IMR-90 (cell line): ENCODE data around the gene IFITM10. TPM values are rescaled to one million over a fixed set of nuclear protein-coding genes. Genes with fewer than 3 reads are reported as not detected.
"Not testable (repeated sequence)": the region's sequence is repeated elsewhere in the genome, so short reads cannot be mapped to it uniquely, and the experiment has no call there.

Experiments used
- ATAC-seq: fragments of 200-7000 bp; cut with Tn5 transposase; 2 replicates; pipeline ENCODE4 v1.9.1; 2020; ENCODE audit warnings: low read depth, mild to moderate bottlenecking, moderate library complexity
- BruUV-seq: library from RNA; stranded (reverse); fragments of 400-500 nt; replicated peaks from 2 replicates; lab custom pipeline; 2021; lab: Mats Ljungman, UMichigan
- CTCF ChIA-PET: fragments of 300-600 bp; formaldehyde crosslinking; extraction: SDS; loops from one replicate; lab custom pipeline; 2021; ENCODE audit warnings: antibody characterized with exemption; lab: Yijun Ruan, JAX
- POLR2A ChIA-PET: fragments of 300-600 bp; sonication (Branson Sonifier 250); formaldehyde crosslinking; loops from one replicate; lab custom pipeline; 2022; ENCODE audit warnings: antibody characterized with exemption; ENCODE audit not compliant: unreplicated experiment; lab: Charles Lee
- DNase-seq: peaks from one replicate; pipeline ENCODE4 v3.0.0; 2013
- H2AFZ ChIP-seq: replicated peaks from 2 replicates; pipeline ENCODE3; 2013; ENCODE audit warnings: low read length, mild to moderate bottlenecking; ENCODE audit not compliant: poor library complexity
- H2AK5ac ChIP-seq: 2 replicates; pipeline ENCODE4 v1.6.1; 2013; ENCODE audit warnings: low read depth, low read length, inconsistent platforms
- H2AK9ac ChIP-seq: replicated peaks from 2 replicates; pipeline ENCODE3; 2013; ENCODE audit warnings: mild to moderate bottlenecking, low read depth, low read length, moderate library complexity; ENCODE audit not compliant: poor library complexity
- H2BK120ac ChIP-seq: 2 replicates; pipeline ENCODE4 v1.6.1; 2013; ENCODE audit warnings: low read depth, low read length, inconsistent platforms
- H2BK15ac ChIP-seq: 3 replicates; pipeline ENCODE4 v1.6.1; 2013; ENCODE audit warnings: low read depth, low read length, inconsistent platforms
- H2BK20ac ChIP-seq: 2 replicates; pipeline ENCODE4 v1.6.1; 2013; ENCODE audit warnings: low read depth, mild to moderate bottlenecking, inconsistent platforms, low read length, moderate library complexity
- H2BK5ac ChIP-seq: 2 replicates; pipeline ENCODE4 v1.6.1; 2013; ENCODE audit warnings: mild to moderate bottlenecking, low read depth, low read length, inconsistent platforms; ENCODE audit not compliant: poor library complexity, severe bottlenecking
- H3K14ac ChIP-seq: replicated peaks from 2 replicates; pipeline ENCODE4 v1.6.1; 2013; ENCODE audit warnings: low read depth, low read length, inconsistent platforms
- H3K18ac ChIP-seq: 2 replicates; pipeline ENCODE4 v1.6.1; 2013; ENCODE audit warnings: low read depth, low read length, control low read depth
- H3K23ac ChIP-seq: 2 replicates; pipeline ENCODE4 v1.6.1; 2013; ENCODE audit warnings: low read depth, low read length, inconsistent platforms
- H3K27ac ChIP-seq: 2 replicates; pipeline ENCODE4 v1.5.1; 2013; ENCODE audit warnings: mild to moderate bottlenecking, control low read depth, low read length; ENCODE audit not compliant: insufficient read depth
- H3K27me3 ChIP-seq: 2 replicates; pipeline ENCODE4 v1.6.1; 2013; ENCODE audit warnings: low read length; ENCODE audit not compliant: control insufficient read depth, insufficient read depth
- H3K36me3 ChIP-seq: 2 replicates; pipeline ENCODE4 v1.6.1; 2013; ENCODE audit warnings: low read length, mixed read lengths; ENCODE audit not compliant: control insufficient read depth, insufficient read depth
- H3K4ac ChIP-seq: 2 replicates; pipeline ENCODE4 v1.6.1; 2013; ENCODE audit warnings: low read depth, low read length, inconsistent platforms
- H3K4me1 ChIP-seq: 2 replicates; pipeline ENCODE4 v1.6.1; 2013; ENCODE audit warnings: low read length, mixed read lengths; ENCODE audit not compliant: control insufficient read depth, insufficient read depth
- H3K4me2 ChIP-seq: 2 replicates; pipeline ENCODE4 v1.6.1; 2013; ENCODE audit warnings: low read depth, mild to moderate bottlenecking, control low read depth, low read length, moderate library complexity
- H3K4me3 ChIP-seq: 2 replicates; pipeline ENCODE4 v1.5.1; 2013; ENCODE audit warnings: low read depth, mild to moderate bottlenecking, control low read depth, low read length, moderate library complexity; ENCODE audit not compliant: insufficient read depth
- H3K56ac ChIP-seq: 2 replicates; pipeline ENCODE4 v1.6.1; 2013; ENCODE audit warnings: low read length, inconsistent platforms; ENCODE audit not compliant: insufficient read depth; ENCODE audit errors: extremely low read depth
- H3K79me1 ChIP-seq, 2 experiments: 2 replicates each; pipeline ENCODE4 v1.6.1; 2013; ENCODE audit warnings: low read length in 2 of 2, inconsistent platforms in 1 of 2, low read depth in 1 of 2
- H3K9ac ChIP-seq: 2 replicates; pipeline ENCODE4 v1.6.1; 2013; ENCODE audit warnings: low read depth, low read length, control low read depth
- H3K9me1 ChIP-seq: 2 replicates; pipeline ENCODE4 v1.6.1; 2013; ENCODE audit warnings: low read length, inconsistent platforms; ENCODE audit not compliant: insufficient read depth
- H3K9me3 ChIP-seq: 2 replicates; pipeline ENCODE4 v1.6.1; 2013; ENCODE audit warnings: low read length; ENCODE audit not compliant: control insufficient read depth, insufficient read depth
- H4K20me1 ChIP-seq: 2 replicates; pipeline ENCODE4 v1.6.1; 2013; ENCODE audit warnings: low read length, inconsistent platforms; ENCODE audit not compliant: insufficient read depth
- H4K5ac ChIP-seq: 2 replicates; pipeline ENCODE4 v1.6.1; 2013; ENCODE audit warnings: mild to moderate bottlenecking, low read depth, low read length, control low read depth
- H4K8ac ChIP-seq, 2 experiments: 2 replicates each; pipeline ENCODE4 v1.6.1; 2013; ENCODE audit warnings: low read depth in 2 of 2, low read length in 2 of 2, control low read depth in 1 of 2, inconsistent platforms in 1 of 2
- H4K91ac ChIP-seq: 2 replicates; pipeline ENCODE4 v1.6.1; 2013; ENCODE audit warnings: low read depth, low read length, inconsistent platforms; ENCODE audit not compliant: insufficient read depth
- WGBS, 2 experiments: methylation state at CpG; one replicate each; pipeline versions ENCODE4 v1.1.5 to v1.1.7; 2013; ENCODE audit warnings: missing lambda C conversion rate in 2 of 2; ENCODE audit not compliant: insufficient read length in 1 of 2; ENCODE audit errors: extremely low coverage in 2 of 2; 5-methylcytosine and 5-hydroxymethylcytosine counted together
- dilution Hi-C: fragments of 300-500 bp; cut with HindIII; formaldehyde crosslinking; loops from one replicate; pipeline ENCODE4 v1.14.3; 2018; ENCODE audit warnings: low sequenced_read_pairs; ENCODE audit not compliant: unreplicated experiment
- in situ Hi-C: fragments of 300-500 bp; cut with MboI; formaldehyde crosslinking; loops from 3 replicates; pipeline ENCODE4 v1.14.3; 2019; ENCODE audit warnings: low sequenced_read_pairs, inconsistent platforms, mixed read lengths
- intact Hi-C: fragments of 100-400 bp; cut with micrococcal nuclease; formaldehyde crosslinking; loops from 2 replicates; pipeline ENCODE4 v1.10.0; 2022
- polyA plus RNA-seq, 3 experiments: library from polyadenylated mRNA; depleted of rRNA; stranded (reverse); fragments of >200 nt; gene quantifications; 2 replicates each; pipeline ENCODE4 v1.2.3, GENCODE V29; 2012; ENCODE audit warnings: low replicate concordance in 1 of 3
- total RNA-seq: library from RNA; depleted of rRNA; stranded (reverse); fragments of >200 nt; gene quantifications from 2 replicates; pipeline ENCODE4 v1.2.3, GENCODE V29; 2012; rRNA removed

Gene IFITM10
- total and polyA plus RNA-seq, 2 of the 4 experiments (the other 2 are of a cell fraction) = 0.15 to 0.18 TPM

DNA sequence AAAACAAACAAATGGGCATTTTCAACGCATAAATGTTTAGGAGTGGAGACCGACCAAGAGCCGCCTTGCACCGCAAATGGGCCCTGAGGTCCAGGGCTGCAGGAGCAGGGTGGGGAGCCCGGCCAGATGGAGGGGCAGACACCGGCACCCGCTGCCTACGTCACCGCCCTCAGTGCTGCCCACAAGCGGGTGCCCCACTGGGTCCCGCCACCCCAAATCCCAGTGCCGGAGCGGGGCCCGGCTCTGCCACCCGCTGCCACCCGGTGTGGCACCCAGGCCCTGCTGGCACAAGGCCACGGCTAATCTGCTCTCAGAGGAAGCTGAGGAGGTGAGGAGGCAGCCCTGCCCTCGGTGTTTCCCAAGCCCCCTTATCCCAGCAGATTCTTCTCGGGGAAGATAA is 67.2 kb downstream of the IFITM10 start:
- H2BK120ac ChIP-seq, H3K4ac ChIP-seq, ATAC-seq, H3K9me1 ChIP-seq, H4K5ac ChIP-seq, H3K56ac ChIP-seq, in situ Hi-C loops, H2BK15ac ChIP-seq, H3K4me2 ChIP-seq, dilution Hi-C loops, H2BK20ac ChIP-seq, H3K9ac ChIP-seq, H3K4me1 ChIP-seq, H3K23ac ChIP-seq, H3K18ac ChIP-seq, DNase-seq, H4K20me1 ChIP-seq, POLR2A ChIA-PET, H2AK5ac ChIP-seq, H3K27ac ChIP-seq, H3K14ac ChIP-seq, H4K8ac ChIP-seq, H2AFZ ChIP-seq, H3K9me3 ChIP-seq, H2AK9ac ChIP-seq, H3K4me3 ChIP-seq, H2BK5ac ChIP-seq, intact Hi-C loops, H4K91ac ChIP-seq, BruUV-seq, H3K79me1 ChIP-seq, H3K36me3 ChIP-seq: not testable (repeated sequence)
- WGBS, 2 experiments = 100% methylated on average over 1 of the region's 19 CpGs; no CpG with 5 or more reads in 1 of the 2 experiments
- CTCF ChIA-PET = interaction anchor here (1.7 kb wide), 1 partner anchor 11 kb away, joined by 3 read pairs; no protein-coding TSS in a partner anchor
- peaks cover 15% of the 10 kb centered on the region for H3K27me3 ChIP-seq

Other genes starting within 250 kb of the IFITM10 start
- 0.28 and 0.72 TPM in 2 replicates for gene DUSP8, start 178.3 kb downstream of the IFITM10 start, total RNA-seq
- 4.2 and 4.7 TPM in 2 replicates for gene DUSP8, start 178.3 kb downstream of the IFITM10 start, polyA plus RNA-seq (2012; rRNA removed)
- not detected in 2 replicates for gene KRTAP5-1, start 165.3 kb downstream of the IFITM10 start, total RNA-seq
- gene KRTAP5-1, start 165.3 kb downstream of the IFITM10 start, polyA plus RNA-seq (2012; rRNA removed) = not detected in 2 replicates
- gene KRTAP5-2, start 152.3 kb downstream of the IFITM10 start, total RNA-seq = not detected in 2 replicates
- gene KRTAP5-2, start 152.3 kb downstream of the IFITM10 start, polyA plus RNA-seq (2012; rRNA removed) = not detected in 2 replicates
- gene KRTAP5-3, start 142.1 kb downstream of the IFITM10 start, total RNA-seq = not detected in 2 replicates
- gene KRTAP5-3, start 142.1 kb downstream of the IFITM10 start, polyA plus RNA-seq (2012; rRNA removed) = not detected in 2 replicates
- not detected in 2 replicates for gene KRTAP5-4, start 128.5 kb downstream of the IFITM10 start, total RNA-seq
- gene KRTAP5-4, start 128.5 kb downstream of the IFITM10 start, polyA plus RNA-seq (2012; rRNA removed) = not detected in 2 replicates
- not detected in 2 replicates for gene KRTAP5-5, start 120.8 kb downstream of the IFITM10 start, total RNA-seq
- gene KRTAP5-5, start 120.8 kb downstream of the IFITM10 start, polyA plus RNA-seq (2012; rRNA removed) = not detected in 2 replicates
- gene KRTAP5-6, start 53.4 kb downstream of the IFITM10 start, total RNA-seq = not detected in 2 replicates
- not detected in 2 replicates for gene KRTAP5-6, start 53.4 kb downstream of the IFITM10 start, polyA plus RNA-seq (2012; rRNA removed)
- 38.3 and 39.8 TPM in 2 replicates for gene CTSD, start 13.3 kb upstream of the IFITM10 start, total RNA-seq
- gene CTSD, start 13.3 kb upstream of the IFITM10 start, polyA plus RNA-seq (2012; rRNA removed) = 151 and 166 TPM in 2 replicates
- gene SYT8, start 84.4 kb upstream of the IFITM10 start, total RNA-seq = not detected in 2 replicates
- gene SYT8, start 84.4 kb upstream of the IFITM10 start, polyA plus RNA-seq (2012; rRNA removed) = not detected in 2 replicates
- not detected in 2 replicates for gene TNNI2, start 88.4 kb upstream of the IFITM10 start, total RNA-seq
- not detected in 2 replicates for gene TNNI2, start 88.4 kb upstream of the IFITM10 start, polyA plus RNA-seq (2012; rRNA removed)
- not detected in 2 replicates for gene LSP1, start 102.5 kb upstream of the IFITM10 start, total RNA-seq
- gene LSP1, start 102.5 kb upstream of the IFITM10 start, polyA plus RNA-seq (2012; rRNA removed) = 0.11 TPM in 1 of 2 replicates, not detected in the other
- not detected in 2 replicates for gene PRR33, start 141.3 kb upstream of the IFITM10 start, total RNA-seq
- gene PRR33, start 141.3 kb upstream of the IFITM10 start, polyA plus RNA-seq (2012; rRNA removed) = not detected in 2 replicates
- gene TNNT3, start 169.1 kb upstream of the IFITM10 start, total RNA-seq = not detected in 2 replicates
- not detected in 2 replicates for gene TNNT3, start 169.1 kb upstream of the IFITM10 start, polyA plus RNA-seq (2012; rRNA removed)
- gene MRPL23, start 196.7 kb upstream of the IFITM10 start, total RNA-seq = 114 and 133 TPM in 2 replicates
- 68.4 and 93.0 TPM in 2 replicates for gene MRPL23, start 196.7 kb upstream of the IFITM10 start, polyA plus RNA-seq (2012; rRNA removed)
- not detected in 2 replicates for gene H19, start 247.2 kb upstream of the IFITM10 start, total RNA-seq
- 0.23 and 0.41 TPM in 2 replicates for gene H19, start 247.2 kb upstream of the IFITM10 start, polyA plus RNA-seq (2012; rRNA removed)